HG03280 (cell line): ENCODE measurements around the gene MYH6.

Source experiments
- ATAC-seq: cut with Tn5 transposase; IDR thresholded peaks from one replicate; pipeline ENCODE4 v1.9.1; 2021; ENCODE audit warnings: mild to moderate bottlenecking, moderate library complexity; ENCODE audit not compliant: unreplicated experiment

Gene MYH6

GRCh38 chr14:23379366-23380196 lies 28.5 kb downstream of the MYH6 start:
- ATAC-seq: no peak

GRCh38 chr14:23378612-23379220 lies 29.4 kb downstream of the MYH6 start:
- ATAC-seq: no peak

DNA sequence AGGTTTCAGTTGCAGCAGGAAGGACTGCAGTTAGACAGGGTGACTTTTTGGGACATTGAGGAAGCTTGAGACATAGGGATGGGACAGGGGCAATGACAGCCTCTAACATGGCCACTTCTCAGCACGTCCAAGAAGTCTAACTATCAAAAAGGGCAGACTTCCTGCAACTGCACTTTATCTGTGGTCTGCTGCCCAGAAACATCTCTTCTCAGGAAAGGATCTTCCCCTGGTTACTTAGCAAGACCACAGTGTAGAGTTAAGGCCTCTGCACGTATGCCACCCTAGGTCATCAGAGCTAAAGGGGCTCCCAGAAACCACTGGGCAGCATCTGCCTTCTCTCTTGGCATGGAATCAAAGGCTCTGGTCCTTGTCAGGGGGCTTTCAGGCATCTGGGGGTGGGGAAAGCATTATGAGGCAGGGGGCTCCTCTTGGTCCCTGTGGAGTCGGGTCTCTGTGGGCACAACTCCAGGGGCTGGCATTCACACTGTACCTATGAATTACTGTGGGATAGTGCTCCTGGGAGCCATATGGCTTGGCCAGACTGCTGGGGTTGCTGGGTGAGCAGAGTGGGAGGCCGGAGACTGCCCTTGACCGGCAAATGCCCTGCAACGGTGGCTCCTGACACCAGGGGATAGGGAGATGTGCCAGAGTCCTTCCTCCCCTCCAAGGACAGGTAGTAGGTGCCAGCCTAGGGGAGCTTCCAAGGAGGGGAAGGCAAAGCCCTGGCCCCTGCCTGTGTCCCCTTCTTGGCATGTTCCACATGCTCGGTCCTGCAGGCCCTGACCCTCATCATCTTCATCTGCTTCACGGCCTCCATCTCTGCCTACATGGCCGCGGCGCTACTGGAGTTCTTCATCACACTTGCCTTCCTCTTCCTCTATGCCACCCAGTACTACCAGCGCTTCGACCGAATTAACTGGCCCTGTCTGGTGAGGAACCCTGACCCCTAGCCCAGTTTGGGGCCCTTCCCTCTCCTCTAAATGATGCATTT lies 30.2 kb downstream of the MYH6 start:
- ATAC-seq: no peak

GRCh38 chr14:23377198-23377550 lies 30.9 kb downstream of the MYH6 start:
- ATAC-seq: no peak

GRCh38 chr14:23376482-23377197 lies 31.4 kb downstream of the MYH6 start, which contains the start of gene CMTM5:
Gene CMTM5 (plus strand): TSS chr14:23377046. CDS start chr14:23377252, 206 bp downstream.
- no peak for ATAC-seq

DNA sequence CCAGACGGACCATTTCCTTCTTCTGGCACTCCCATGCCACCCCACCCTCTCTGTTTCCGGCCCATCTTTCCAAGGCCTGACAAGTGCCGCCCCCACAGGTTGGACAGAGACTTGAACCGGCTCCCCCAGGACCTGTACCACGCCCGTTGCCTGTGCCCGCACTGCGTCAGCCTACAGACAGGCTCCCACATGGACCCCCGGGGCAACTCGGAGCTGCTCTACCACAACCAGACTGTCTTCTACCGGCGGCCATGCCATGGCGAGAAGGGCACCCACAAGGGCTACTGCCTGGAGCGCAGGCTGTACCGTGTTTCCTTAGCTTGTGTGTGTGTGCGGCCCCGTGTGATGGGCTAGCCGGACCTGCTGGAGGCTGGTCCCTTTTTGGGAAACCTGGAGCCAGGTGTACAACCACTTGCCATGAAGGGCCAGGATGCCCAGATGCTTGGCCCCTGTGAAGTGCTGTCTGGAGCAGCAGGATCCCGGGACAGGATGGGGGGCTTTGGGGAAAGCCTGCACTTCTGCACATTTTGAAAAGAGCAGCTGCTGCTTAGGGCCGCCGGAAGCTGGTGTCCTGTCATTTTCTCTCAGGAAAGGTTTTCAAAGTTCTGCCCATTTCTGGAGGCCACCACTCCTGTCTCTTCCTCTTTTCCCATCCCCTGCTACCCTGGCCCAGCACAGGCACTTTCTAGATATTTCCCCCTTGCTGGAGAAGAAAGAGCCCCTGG lies 32.4 kb downstream of the MYH6 start:
- ATAC-seq: no peak

DNA sequence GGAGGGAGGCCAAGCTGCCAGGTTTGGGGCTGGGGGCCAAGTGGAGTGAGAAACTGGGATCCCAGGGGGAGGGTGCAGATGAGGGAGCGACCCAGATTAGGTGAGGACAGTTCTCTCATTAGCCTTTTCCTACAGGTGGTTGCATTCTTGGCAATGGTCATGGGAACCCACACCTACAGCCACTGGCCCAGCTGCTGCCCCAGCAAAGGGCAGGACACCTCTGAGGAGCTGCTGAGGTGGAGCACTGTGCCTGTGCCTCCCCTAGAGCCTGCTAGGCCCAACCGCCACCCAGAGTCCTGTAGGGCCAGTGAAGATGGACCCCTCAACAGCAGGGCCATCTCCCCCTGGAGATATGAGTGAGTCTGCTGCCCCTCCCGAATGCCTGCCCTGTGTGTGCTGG lies 35.0 kb downstream of the MYH6 start:
- ATAC-seq: no peak

- ATAC-seq: no peak
Measured at GRCh38 chr14:23372509-23372908, 35.6 kb downstream of the MYH6 start, which contains the start of gene IL25. Gene IL25 (plus strand): TSS chr14:23372809.

DNA sequence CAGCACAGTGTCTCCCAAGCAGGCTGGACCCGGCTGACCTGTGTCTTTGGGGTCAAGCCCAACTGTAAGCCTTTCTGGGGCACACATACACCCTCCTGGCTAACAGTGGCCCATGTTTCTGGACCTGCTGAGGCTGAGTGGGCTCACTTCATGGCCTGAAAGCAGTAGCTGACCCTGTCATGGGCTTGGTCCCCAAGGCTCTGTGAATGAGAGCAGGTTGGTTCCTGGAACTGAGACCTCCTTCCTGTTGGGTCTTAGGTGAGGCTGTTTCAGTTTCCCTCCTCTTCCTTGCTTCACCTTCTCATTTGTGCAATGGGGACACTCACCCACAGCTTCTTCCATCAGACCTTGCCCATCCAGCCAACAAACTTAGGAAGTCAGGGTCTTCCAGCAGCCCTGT lies 36.2 kb downstream of the MYH6 start:
- no peak for ATAC-seq

GRCh38 chr14:23370221-23370620 lies 37.9 kb downstream of the MYH6 start:
- ATAC-seq: no peak

DNA sequence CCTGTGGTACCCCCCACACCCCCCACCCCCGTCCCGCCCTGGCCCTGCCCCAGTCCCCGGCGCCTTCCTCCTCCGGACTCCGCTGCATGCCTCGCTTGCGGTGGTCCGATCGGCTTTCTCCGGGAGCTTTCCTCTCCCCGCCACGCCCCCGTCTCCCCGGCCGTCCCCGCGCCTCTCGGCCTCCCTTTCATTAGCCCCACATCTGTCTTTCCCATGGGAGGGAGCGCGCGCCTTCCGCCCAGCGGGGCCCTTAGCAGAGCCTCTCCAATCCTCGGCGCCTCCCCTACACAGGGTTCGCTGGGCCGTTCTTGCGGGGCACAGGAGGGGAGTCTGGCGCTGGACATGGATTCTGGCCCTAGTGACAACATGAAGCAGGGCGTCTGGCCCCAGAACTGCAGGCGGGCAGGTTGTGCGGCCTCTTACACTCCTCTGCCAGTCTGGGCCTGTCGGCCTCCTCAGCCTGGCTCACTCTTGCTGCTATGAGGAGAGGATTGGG lies 41.6 kb downstream of the MYH6 start:
- ATAC-seq: no peak

GRCh38 chr14:23365732-23366425 lies 42.2 kb downstream of the MYH6 start:
- ATAC-seq: no peak

DNA sequence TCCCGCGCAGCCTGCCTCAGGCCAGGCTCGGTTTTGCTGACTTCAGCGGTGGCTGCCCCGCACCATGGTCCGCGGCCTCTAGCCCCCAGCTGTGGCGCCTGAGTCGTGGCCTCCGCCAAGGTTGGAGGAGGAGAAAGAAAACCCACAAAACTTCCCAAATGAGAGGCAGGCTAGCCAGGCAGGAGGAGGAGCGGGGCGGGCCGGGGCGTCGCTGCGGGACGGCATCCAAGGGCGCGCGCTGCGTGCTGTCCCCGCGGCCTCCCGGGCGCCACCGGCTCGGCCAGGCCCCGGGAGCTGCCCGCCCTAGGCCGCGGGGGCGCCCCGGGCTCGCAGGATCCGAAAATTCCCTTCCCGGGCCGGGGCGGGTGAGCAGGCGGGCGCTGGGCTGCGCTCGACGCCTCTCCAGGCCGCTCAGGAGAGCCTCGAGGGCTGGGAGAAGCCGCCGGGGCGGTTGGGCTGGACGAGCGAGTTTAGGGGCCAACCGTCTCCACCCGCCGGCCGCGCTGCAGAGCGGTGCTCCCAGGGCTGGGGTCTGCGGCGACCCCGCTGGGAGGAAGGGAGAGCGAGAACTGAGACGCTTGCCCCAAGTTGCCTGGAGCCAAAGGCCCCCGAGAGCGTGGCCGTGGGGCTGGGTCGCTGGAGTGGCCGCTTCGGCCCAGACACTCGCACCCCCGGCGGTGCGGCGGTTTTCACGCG lies 42.9 kb downstream of the MYH6 start, which contains the start of gene EFS:
Gene EFS (minus strand): TSS at position 137 of the 696 bp plus-strand sequence. CDS start 147 bp downstream, outside the sequence.
- ATAC-seq: no peak

- no peak for ATAC-seq
Measured at GRCh38 chr14:23364164-23365035, 43.7 kb downstream of the MYH6 start.

GRCh38 chr14:23362200-23362599 lies 45.9 kb downstream of the MYH6 start:
- ATAC-seq: no peak

DNA sequence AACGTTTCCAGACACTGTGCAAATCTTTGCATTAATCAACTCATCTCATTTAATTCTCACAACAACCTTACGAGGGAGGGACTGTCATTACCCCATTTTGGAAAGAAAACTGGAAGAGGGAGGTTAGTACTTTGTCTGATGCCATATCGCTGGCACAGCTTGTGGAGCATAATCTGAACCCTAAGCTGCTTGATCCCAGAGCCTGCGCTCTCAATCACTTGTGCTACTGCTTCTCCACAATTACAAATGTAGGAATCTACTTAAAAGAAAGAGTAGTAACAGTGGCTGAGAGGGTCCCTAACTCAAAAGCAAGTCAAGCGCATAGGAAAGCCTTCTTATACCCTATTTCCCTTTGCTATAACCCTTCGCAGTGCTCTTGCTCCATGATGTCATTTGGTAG lies 46.3 kb downstream of the MYH6 start:
- ATAC-seq: no peak

DNA sequence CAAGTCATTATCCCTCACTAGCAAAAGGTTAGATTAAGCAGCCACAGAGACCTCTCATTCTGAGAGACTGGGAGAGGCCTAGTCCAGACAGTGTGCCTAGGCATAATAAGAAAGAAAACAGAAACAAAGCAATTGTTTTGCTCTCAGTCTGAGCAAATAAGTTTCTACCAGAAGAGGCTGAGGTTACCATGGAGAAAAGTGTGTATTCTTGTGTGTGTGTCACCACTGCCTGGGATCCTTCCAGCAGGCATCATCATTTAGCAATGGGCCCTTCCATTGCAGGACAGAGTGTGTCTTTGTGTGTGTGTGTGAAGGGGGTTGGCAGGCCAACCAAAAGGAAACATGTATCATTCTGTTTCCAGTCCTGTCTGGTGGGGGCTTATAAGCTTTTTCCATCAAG lies 46.8 kb downstream of the MYH6 start:
- ATAC-seq: no peak
